ENCODE measurements around the gene FCSK. TPM values are rescaled to one million over a fixed set of nuclear protein-coding genes. Genes with fewer than 3 reads are reported as not detected.
"Not testable (repeated sequence)": the region's sequence is repeated elsewhere in the genome, so short reads cannot be mapped to it uniquely, and the experiment has no call there.

The FCSK gene
- total RNA-seq, 1 donor from 2014 or later, result 9.2 TPM

DNA sequence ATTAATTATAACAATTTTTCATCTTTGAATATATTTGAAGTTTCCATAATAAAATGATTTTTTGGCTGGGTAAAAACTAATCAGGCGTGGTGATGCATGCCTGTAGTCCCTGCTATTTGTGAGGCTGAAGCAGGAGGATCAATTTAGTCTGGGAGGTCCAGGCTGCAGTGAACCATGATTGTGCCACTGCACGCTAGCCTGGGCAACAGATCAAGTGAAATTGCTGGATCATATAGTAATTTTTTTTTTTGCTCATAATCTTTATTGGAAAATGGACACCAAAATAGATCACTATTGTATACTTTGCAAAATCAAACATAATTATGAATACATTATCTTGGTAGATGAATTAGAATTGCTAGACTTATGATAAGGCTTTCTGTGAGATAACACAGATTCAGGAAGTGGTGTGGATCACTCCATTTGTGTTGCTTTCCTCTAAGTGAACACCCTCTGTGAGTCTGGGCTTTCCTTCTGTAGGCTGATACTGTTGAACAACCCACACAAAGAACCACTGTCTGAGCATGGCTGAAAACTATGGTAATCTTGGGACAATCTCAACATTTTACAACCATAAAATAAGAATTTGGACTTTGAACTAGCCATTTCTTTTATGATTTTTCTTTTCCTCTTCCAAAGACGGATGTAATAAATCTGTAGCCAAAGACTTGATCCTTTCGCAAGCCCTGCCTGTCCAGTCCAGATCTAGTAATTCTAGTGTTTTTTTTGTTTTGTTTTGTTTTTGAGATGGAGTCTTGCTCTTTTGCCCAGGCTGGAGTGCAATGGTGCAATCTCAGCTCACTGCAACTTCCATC lies 9.9 kb upstream of the FCSK start:
- no peak for DNase-seq (ENCODE audit: low spot score)
- no peaks in the 10 kb centered on the region for H3K9me3 Mint-ChIP-seq (ENCODE audit: low read depth)
- H3K36me3 Mint-ChIP-seq (ENCODE audit: low read depth), result no peaks in the 10 kb centered on the region
- H3K4me3 Mint-ChIP-seq (ENCODE audit: unreplicated experiment), result no peak overlapping the region
- H3K27me3 Mint-ChIP-seq (ENCODE audit: low read depth), result no peaks in the 10 kb centered on the region
- no peak overlapping the region for H3K27ac Mint-ChIP-seq (ENCODE audit: unreplicated experiment)
- peaks cover 7% of the 10 kb centered on the region for H3K4me1 Mint-ChIP-seq (ENCODE audit: low read depth)
- TF ChIP-seq, protein P1, sequence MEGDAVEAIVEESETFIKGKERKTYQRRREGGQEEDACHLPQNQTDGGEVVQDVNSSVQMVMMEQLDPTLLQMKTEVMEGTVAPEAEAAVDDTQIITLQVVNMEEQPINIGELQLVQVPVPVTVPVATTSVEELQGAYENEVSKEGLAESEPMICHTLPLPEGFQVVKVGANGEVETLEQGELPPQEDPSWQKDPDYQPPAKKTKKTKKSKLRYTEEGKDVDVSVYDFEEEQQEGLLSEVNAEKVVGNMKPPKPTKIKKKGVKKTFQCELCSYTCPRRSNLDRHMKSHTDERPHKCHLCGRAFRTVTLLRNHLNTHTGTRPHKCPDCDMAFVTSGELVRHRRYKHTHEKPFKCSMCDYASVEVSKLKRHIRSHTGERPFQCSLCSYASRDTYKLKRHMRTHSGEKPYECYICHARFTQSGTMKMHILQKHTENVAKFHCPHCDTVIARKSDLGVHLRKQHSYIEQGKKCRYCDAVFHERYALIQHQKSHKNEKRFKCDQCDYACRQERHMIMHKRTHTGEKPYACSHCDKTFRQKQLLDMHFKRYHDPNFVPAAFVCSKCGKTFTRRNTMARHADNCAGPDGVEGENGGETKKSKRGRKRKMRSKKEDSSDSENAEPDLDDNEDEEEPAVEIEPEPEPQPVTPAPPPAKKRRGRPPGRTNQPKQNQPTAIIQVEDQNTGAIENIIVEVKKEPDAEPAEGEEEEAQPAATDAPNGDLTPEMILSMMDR (IDR thresholded peaks at IDR 0.05), result no peak

DNA sequence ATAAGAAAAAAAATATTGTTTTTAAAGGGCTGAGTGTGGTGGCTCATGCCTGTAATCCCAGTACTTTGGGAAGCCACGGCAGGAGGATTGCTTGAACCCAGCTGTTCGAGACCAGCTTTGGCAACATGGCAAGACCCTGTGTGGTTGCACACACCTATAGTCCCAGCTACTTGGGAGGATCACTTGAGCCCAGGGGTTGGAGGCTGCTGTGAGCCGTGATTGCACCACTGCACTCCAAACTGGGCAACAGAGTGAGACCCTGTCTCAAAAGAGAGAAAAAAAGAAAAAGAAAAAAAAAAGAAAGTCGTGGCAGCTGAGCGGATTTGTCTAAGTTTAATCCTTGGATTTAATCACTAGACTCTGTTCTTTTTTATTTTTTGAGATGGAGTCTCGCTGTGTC lies 6.3 kb upstream of the FCSK start:
- no peaks in the 10 kb centered on the region for H3K9me3 Mint-ChIP-seq (ENCODE audit: low read depth)
- DNase-seq (ENCODE audit: low spot score), result no peak
- H3K27me3 Mint-ChIP-seq (ENCODE audit: low read depth), result no peaks in the 10 kb centered on the region
- no peaks in the 10 kb centered on the region for H3K36me3 Mint-ChIP-seq (ENCODE audit: low read depth)
- TF ChIP-seq, protein P1 (IDR thresholded peaks at IDR 0.05), result no peak
- H3K4me3 Mint-ChIP-seq (ENCODE audit: unreplicated experiment), result no peak overlapping the region
- H3K27ac Mint-ChIP-seq (ENCODE audit: unreplicated experiment), result no peak overlapping the region
- H3K4me1 Mint-ChIP-seq (ENCODE audit: low read depth), result no peaks in the 10 kb centered on the region

DNA sequence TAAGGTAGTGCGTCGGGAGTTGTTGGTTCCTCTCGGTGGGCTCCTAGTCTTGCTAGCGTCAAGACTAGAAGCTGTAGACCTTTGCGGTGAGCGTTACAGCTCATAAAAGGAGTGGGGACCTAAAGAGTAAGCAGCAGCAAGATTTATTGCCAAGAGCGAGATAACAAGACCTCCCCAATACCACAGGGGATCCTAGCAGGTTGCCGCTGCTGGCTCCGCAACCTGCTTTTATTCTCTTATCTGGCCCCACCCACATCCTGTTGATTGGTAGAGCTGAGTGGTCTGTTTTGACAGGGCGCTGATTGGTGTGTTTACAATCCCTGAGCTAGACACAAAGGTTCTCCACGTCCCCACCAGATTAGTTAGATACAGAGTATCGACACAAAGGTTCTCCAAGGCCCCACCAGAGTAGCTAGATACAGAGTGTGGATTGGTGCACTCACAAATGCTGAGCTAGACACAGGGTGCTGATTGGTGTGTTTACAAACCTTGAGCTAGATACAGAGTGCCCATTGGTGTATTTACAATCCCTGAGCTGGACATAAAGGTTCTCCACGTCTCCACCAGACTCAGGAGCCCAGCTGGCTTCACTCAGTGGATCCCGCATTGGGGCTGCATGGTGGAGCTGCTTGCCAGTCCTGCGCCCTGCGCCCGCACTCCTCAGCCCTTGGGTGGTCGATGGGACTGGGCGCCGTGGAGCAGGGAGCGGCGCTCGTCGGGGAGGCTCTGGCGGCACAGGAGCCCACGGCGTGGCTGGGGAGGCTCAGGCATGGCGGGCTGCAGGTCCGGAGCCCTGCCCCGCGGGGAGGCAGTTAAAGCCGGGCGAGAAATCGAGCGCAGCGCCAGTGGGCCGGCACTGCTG lies 4.0 kb upstream of the FCSK start:
- H3K9me3 Mint-ChIP-seq (ENCODE audit: low read depth); H3K27me3 Mint-ChIP-seq (ENCODE audit: low read depth); H3K36me3 Mint-ChIP-seq (ENCODE audit: low read depth); H3K27ac Mint-ChIP-seq (ENCODE audit: unreplicated experiment); DNase-seq (ENCODE audit: low spot score); H3K4me3 Mint-ChIP-seq (ENCODE audit: unreplicated experiment): not testable (repeated sequence)
- peaks cover 12% of the 10 kb centered on the region for H3K4me1 Mint-ChIP-seq (ENCODE audit: low read depth)

DNA sequence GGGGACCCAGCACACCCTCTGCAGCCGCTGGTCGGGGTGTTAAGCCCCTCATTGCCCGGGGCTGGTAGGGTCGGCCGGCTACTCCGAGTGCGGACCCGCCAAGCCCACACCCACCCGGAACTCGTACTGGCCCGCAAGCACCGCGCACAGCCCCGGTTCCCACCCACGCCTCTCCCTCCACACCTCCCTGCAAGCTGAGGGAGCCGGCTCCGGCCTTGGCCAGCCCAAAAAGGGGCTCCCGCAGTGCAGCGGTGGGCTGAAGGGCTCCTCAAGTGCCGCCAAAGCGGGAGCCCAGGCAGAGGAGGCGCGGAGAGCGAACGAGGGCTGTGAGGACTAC lies 3.4 kb upstream of the FCSK start:
- H3K27ac Mint-ChIP-seq (ENCODE audit: unreplicated experiment); H3K4me3 Mint-ChIP-seq (ENCODE audit: unreplicated experiment); DNase-seq (ENCODE audit: low spot score); H3K27me3 Mint-ChIP-seq (ENCODE audit: low read depth); H3K36me3 Mint-ChIP-seq (ENCODE audit: low read depth); H3K9me3 Mint-ChIP-seq (ENCODE audit: low read depth): not testable (repeated sequence)
- peaks cover 12% of the 10 kb centered on the region for H3K4me1 Mint-ChIP-seq (ENCODE audit: low read depth)

DNA sequence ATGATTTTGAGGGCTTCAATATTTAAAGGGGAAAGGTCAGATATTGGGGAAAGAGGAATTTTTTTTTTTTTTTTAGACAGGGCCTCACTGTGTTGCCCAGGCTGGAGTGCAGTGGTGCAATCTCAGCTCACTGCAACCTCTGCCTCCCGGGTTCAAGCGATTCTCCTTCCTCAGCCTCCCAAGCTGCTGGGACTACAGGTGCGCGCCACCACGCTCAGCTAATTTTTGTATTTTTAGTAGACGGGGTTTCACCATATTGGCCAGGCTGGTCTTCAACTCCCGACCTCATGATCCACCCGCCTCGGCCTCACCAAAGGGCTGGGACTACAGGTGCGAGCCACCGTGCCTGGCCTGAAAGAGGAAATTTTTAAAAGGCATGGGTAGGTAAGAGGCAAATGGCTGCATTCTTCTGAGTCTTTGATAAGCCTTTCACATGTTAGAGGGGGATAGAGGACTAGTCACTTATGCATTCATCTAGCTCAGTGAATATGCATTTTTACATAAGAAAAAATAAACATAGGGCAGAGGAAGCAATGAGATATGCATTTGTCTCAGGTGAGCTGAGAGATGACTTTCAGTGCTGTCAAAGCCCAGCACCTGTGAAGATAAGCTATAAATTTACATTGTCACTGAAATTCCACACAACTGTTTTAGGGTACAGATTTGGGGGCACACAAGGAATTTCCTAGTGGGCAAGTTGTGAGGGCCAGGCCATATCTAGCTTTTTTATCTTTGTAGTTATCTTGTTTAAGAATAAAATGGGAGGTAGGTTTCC lies 1.1 kb upstream of the FCSK start:
- Mint-ChIP-seq H3K4me1 (ENCODE audit: low read depth) (peaks cover 12% of the 10 kb centered on the region), H3K9me3 (ENCODE audit: low read depth) (no peaks in the 10 kb centered on the region), H3K36me3 (ENCODE audit: low read depth) (no peaks in the 10 kb centered on the region), H3K27me3 (ENCODE audit: low read depth) (no peaks in the 10 kb centered on the region), H3K4me3 (ENCODE audit: unreplicated experiment) (peak overlapping the region; percentile 82), H3K27ac (ENCODE audit: unreplicated experiment) (peak overlapping the region; percentile 89)
- no peak for DNase-seq (ENCODE audit: low spot score)
- TF ChIP-seq, protein P1 (IDR thresholded peaks at IDR 0.05), result no peak

DNA sequence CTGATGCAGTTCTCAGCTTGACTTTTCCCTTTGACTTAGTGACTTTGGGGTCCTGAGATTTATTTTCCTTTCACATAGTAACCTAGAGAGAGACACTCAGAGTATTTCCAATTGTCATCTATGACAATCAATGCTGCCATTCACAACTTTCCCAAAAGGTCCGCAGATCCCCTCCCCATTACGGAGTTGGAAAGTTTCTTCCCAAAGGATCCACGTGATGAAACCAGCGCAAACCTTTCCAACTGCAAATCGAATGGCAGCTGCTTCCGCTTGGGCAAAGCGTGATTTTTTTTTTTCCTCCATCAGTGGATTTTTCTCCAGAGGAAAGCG lies 538 bp upstream of the FCSK start:
- H3K27me3 Mint-ChIP-seq (ENCODE audit: low read depth), result no peaks in the 10 kb centered on the region
- H3K9me3 Mint-ChIP-seq (ENCODE audit: low read depth), result no peaks in the 10 kb centered on the region
- peak overlapping the region; percentile 82 for H3K4me3 Mint-ChIP-seq (ENCODE audit: unreplicated experiment)
- H3K4me1 Mint-ChIP-seq (ENCODE audit: low read depth), result peaks cover 12% of the 10 kb centered on the region
- DNase-seq (ENCODE audit: low spot score), result no peak
- TF ChIP-seq, protein P1 (IDR thresholded peaks at IDR 0.05), result no peak
- H3K36me3 Mint-ChIP-seq (ENCODE audit: low read depth), result no peaks in the 10 kb centered on the region
- peak overlapping the region; percentile 89 for H3K27ac Mint-ChIP-seq (ENCODE audit: unreplicated experiment)

Data from chondrocyte (in vitro differentiated cells).